SK-N-MC (cell line): Measurements from ENCODE around the gene CIB4.

Experiments used
- EZH2 ChIP-seq: fragments of 200-600 bp; sonication (generic); IDR thresholded peaks from one replicate; pipeline ENCODE4 v1.6.1; 2017; ENCODE audit warnings: antibody characterized with exemption
- FOXP2 ChIP-seq: optimal IDR thresholded peaks from 2 replicates; pipeline ENCODE3; 2011; ENCODE audit warnings: mild to moderate bottlenecking, moderate library complexity; ENCODE audit not compliant: insufficient read depth; ENCODE audit errors: extremely low read length, control extremely low read depth
- POLR2AphosphoS5 ChIP-seq: IDR thresholded peaks from 2 replicates; pipeline ENCODE4 v1.6.1; 2012; ENCODE audit warnings: mild to moderate bottlenecking, low read depth, low read length, borderline replicate concordance

- no peak for TF ChIP-seq POLR2AphosphoS5
- no peak for TF ChIP-seq EZH2
- no peak for TF ChIP-seq FOXP2
Observed at GRCh38 chr2:26630235-26630634, 10.9 kb downstream of the CIB4 start.
